Central memory CD4-positive, alpha-beta T cell (primary cell): ENCODE data around the gene TIMP2.
A peak's percentile ranks its signal among the peaks of the same experiment; 100 is the strongest.

ENCODE experiments used
- DNase-seq: peaks from one replicate; pipeline ENCODE4 v3.0.0; 2022

The TIMP2 gene

GRCh38 chr17:78862073-78863023 lies 62.8 kb downstream of the TIMP2 start:
- no peak for DNase-seq

GRCh38 chr17:78861229-78861628 lies 64.0 kb downstream of the TIMP2 start:
- DNase-seq: no peak

DNA sequence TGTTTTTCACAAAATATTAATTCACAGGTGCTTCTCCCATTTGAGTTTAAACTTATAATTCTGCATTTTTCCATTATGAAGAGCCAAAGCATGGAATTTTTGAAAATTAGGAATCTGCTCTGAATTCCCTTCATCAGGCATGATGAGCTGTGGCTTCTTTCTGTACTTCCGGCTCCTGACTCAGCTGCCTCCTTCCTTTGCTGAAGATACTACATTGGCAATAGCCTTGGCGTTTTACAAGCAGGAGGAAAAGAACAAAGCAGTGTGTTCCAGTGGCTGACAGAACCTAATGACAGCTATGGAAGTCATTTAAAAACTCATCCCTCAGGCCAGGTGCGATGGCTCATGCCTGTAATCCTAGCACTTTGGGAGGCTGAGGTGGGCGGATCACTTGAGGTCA lies 66.1 kb downstream of the TIMP2 start:
- DNase-seq: no peak

GRCh38 chr17:78857266-78857665 lies 67.9 kb downstream of the TIMP2 start:
- DNase-seq: no peak

DNA sequence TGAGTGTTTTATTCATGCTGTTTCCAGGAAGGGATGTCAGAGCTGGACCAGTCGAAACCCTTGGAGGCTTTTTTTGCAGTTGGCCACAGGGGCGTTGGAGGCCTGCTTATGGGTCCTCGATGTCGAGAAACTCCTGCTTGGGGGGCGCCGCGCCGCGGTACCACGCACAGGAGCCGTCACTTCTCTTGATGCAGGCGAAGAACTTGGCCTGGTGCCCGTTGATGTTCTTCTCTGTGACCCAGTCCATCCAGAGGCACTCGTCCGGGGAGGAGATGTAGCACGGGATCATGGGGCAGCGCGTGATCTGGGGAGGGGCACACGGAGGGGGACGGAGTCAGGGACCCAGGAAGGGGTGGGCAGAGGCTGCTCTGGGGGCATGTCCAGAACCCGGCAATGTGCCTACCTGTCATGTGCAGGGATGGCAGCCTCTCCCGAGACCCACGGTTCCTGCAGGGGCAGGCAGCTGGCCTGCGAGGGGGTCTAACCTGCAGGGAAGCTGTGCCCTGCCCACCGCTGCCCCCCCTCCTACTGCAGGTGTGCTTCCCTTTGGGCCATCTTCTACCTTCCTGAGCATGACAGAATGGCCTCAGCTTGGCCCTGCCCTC lies 69.5 kb downstream of the TIMP2 start:
- no peak for DNase-seq

GRCh38 chr17:78854508-78854907 lies 70.7 kb downstream of the TIMP2 start:
- DNase-seq: no peak

- DNase-seq: no peak
These were observed 71.2 kb downstream of the TIMP2 start for GRCh38 chr17:78853926-78854394.

GRCh38 chr17:78852709-78853121 lies 72.5 kb downstream of the TIMP2 start:
- no peak for DNase-seq

- no peak for DNase-seq
These were observed 76.2 kb downstream of the TIMP2 start for GRCh38 chr17:78849026-78849425.

GRCh38 chr17:78847052-78847451 lies 78.1 kb downstream of the TIMP2 start:
- DNase-seq: no peak

DNA sequence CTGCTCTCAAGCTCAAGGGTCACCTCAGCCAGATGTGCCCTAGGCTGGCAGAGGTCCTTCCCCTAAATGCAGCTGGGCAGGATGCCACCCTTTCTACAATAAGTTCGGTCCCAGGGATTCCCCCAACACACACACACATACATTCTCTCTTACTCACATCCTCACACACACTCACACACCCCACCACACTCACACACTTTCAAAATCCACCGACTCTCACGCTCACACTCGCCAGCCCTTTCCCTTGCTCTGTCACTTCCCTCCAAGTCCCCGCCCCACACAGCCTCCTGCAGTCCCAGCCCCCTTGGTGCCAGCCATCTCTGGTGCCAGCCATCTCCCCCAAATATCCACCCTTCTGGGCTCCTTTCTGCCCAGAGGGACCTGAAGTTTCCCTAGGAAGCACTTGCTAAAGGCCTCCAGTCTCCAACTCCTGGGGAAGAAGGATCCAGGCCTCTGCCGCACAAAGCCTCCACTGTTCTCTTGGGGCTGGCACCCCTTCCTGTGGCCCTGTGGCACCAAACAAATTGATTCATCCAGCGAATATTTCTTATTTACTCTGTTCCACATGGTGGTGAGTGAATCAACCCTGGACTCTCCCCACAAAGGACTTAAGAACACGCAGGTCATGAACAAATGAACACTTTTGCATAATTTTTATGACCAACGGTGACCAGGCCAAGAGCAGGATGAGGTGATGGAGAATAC lies 80.7 kb downstream of the TIMP2 start:
- DNase-seq: no peak

DNA sequence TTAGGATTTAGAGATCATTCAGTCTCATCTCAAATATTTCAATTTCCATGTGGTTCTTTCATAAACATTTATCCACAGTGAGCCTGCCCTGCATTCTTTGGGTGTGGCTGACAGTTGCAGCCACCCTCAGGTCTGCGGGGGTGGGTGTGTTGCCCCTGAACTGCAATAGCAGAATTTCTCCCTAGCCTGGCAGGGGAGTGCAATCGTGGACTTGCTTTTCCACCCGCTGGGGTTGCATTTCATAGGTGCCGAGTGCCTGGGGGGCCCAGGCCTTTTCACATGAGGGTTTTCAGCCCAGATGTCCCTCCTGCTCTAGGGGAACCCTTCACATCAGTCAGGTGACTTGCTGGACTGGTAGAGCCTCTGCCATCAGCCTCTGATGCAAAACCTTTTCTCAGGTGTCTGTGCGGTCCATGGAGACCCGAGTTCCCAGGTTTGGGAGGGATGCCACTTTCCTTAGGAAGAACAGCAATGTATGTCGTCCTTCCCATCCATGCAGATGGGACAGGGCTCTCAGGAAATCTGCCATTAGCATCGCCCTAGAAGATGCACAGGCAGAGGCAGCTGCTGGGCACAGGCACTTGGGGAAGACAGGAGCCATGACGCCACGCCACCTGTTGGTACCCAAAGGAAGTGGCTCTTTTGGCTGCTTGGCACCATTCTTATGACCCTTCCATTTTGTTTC lies 82.2 kb downstream of the TIMP2 start:
- DNase-seq: peak; percentile 58

DNA sequence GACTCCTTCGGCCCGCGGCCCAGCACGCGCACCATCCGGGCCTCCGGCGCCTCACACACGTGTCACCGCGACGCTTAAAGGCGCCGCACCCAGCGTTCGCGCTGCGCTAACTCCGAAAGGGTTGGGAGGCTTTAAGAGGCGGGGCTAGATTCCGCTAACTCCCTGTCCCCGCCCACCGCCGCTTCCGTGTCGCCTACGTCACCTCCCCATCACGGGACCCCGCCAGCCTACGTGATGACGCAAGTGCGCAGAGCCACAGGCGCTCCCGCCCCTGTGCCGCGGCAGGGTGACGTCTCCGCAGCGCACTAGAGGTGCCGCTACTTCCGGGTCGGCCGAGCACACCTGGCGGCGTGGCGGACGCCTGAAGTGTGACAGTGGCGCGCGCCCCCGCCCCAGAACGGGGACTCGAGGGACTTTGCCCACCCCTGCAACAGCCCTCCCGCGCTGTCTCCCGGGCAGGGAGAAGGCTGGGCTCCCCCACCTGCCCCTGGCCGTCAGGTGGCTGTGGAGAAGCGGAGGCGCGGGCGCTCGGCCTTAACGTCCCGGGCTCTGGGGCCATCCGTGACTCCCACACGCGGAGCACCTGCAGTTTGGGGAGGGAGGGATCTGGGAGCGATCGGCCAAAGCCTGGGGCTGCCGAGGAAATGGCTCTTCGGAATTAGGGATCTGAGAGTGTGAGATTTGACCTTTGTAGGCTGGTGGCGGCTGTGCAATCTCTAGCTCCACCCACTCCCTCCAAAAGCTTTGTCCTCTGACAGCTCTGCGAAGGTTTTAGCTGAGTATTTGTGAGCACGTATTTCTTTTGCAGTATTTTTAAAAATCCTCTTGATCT lies 84.2 kb downstream of the TIMP2 start, which contains the start of gene USP36:
Gene USP36, minus strand, starts transcription at position 35 of the 832 bp plus-strand sequence. CDS start 4,451 bp downstream, outside the sequence.
- DNase-seq: peak; percentile 99

DNA sequence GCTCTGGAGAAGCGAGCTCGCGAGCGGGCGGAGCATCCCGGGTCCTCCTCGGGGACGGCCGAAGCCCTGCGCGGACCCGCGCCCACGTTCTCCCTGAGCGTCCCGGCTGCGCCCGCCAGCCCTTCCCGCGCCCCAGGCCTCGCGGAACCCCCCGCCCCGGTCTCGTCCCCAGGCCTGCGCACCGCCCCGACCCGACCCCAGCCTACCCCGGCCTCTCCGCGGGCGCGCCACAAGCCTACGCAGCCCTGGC lies 84.7 kb downstream of the TIMP2 start:
- DNase-seq: no peak

- peak; percentile 68 for DNase-seq
These were observed 85.2 kb downstream of the TIMP2 start for GRCh38 chr17:78839762-78840529.

DNA sequence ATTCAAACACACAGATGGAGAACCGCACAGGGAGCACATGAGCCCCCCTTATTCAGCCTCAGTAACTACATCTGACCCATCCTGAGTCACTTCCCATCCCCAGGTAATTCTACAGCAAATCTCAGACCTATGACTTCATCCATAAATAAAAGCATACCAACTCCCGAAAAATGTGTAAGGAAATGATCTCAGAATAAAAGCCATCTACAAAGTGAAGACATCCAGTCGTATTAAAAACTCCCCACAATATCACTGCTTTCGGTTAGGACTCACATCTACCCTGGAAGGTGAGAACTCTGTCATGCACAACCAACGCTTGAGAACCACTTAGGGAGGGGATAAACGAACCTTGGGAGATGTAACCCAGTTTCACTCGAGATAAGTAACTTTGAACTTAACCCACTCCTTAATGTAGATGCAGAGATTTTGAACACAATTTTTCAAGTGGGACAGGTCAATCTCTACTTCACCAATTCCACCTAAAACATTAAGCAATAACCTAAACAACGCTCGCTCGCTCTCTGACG lies 85.9 kb downstream of the TIMP2 start:
- peak; percentile 39 for DNase-seq

- DNase-seq: no peak
These were observed 86.6 kb downstream of the TIMP2 start for GRCh38 chr17:78838574-78839005.

DNA sequence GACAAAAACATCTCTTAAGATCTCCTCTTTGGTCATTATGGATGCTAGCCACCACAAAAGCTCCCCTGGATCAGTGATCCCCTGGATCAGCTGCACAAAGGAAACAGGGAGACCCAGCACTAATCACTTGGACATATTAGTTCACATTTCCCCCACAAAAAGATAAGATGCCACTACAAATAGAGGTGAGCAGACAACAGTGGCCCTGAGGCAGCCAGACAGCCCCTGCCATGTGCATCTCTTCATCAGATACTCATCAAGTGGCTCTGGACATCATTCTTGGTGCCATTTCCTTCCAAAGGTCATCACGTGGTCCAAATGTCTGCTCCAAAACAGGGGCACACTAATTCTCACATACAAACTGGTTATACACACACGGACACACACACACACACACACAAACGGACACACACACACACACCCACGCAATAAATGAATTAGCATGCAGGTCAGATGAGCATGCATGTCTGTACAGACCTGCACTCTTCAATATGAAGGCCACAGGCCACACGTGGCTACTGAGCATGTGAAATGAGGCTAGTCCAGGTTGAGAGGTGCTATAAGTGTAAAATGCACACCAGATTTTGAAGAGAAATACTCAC lies 88.7 kb downstream of the TIMP2 start:
- DNase-seq: no peak

DNA sequence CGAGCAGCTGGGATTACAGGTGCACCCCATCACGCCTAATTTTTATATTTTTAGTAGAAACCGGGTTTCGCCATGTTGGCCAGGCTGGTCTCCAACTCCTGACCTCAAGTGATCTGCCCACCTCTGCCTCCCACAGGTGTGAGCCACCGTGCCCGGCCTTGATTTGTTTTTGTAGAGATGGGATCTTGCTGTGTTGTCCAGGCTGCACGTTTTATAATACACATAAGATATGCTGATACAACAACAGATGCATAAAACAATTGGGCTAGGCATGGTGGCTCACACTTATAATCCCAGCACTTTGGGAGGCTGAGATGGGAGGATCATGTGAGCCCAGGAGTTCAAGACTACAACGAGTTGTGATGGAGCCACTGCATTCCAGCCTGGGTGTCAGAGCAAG lies 90.6 kb downstream of the TIMP2 start:
- no peak for DNase-seq

DNA sequence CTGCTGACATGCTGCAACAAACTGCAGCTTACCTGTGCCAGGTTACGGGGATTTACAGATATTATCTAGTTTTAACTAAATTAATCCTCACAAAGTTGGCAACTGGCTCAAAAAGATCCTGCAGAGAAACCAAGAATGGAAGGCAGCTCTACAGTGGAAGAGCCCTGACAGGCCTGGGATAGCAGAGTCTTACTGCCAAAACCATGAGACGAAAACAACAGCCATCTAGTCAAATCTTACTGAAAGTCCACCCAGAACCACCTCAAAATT lies 92.7 kb downstream of the TIMP2 start:
- no peak for DNase-seq
